Measurements from ENCODE around the gene NTM.

- TF ChIP-seq CTCF (IDR thresholded peaks at IDR 0.05 in 8 of 11, conservative IDR thresholded peaks at IDR 0.05 in 3 of 11) (no peak), POLR2AphosphoS5 (IDR thresholded peaks at IDR 0.05) (no peak)
Observed at GRCh38 chr11:132118661-132119060, 748.2 kb downstream of the NTM start.

All from spleen (tissue), 7 donors.